GM19043 (cell line): ENCODE measurements around the gene CCDC137.

Experiments
- ATAC-seq: cut with Tn5 transposase; IDR thresholded peaks from one replicate; pipeline ENCODE4 v1.9.1; 2021; ENCODE audit warnings: low read depth; ENCODE audit not compliant: unreplicated experiment

CCDC137 gene

GRCh38 chr17:81680150-81680549 lies 13.6 kb downstream of the CCDC137 start:
- ATAC-seq: no peak

DNA sequence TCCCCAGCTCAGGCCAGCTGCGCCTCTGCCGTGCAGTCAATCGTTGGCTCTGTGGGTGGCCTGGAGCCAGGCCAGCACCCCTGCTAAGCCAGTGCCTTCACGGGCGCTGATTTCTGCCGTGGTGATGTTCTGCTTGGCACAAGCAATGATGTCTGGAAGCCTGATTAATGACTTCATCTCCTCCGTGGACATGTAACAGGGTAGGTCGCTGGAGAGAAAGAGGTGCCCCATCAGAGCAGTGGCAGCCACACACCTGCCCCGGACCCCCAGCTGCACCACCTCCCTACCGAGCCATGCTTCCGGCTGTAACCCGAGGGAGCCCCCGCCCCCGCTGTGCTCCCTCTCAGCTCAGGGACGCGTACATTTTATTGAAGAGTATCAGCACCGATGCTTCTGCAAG lies 15.1 kb downstream of the CCDC137 start:
- no peak for ATAC-seq

DNA sequence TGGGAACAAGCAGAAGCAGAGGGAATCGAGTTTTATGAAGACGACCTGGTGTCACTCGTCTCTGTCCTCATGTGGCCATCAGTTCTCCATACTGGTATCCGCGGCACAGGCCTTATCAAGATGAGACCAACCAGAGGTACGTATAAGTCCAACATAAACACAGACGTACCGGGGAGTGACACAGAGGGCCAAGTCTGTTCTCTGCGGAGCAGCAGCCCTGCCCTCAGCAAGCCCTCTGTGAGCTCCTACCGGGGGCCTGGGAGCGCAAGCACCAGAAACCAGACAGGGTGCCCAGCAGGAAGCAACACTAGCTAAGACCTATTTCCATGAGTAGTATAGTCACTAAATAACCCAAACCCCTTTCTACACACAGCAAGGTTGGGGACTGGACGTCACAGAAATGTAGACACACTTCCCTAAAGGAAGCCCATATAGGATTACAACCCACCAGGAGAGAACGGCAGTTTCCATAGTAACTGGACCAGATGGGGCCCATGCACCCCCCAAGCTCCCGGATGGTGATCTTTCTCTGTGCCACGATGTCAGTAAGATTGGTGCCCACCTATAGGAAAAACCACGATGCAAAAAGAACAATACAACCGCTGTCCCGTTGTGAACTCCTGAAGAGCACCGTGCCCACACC lies 16.1 kb downstream of the CCDC137 start:
- no peak for ATAC-seq

DNA sequence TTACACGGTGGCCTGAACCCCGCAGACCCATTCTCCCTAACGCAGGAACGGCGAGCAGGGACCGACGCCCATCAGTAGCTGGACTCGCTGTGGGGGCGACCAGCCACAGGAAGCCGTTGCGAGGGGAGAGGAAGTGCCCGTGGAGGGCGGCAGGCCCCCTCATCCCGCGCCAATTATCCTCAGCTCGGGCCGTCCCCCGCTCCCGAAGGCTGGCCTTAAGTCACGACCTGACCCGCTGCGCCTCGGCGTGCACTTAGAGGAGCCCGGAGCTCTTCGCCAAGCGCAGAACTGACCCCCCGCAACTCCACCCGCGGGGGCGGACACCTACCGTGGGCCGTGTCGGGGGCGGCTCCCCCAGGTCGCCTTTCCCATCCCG lies 16.7 kb downstream of the CCDC137 start:
- peak; percentile 6 for ATAC-seq

- ATAC-seq: peak; percentile 96
These were observed 17.3 kb downstream of the CCDC137 start, which contains the start of the genes ARL16 and HGS for GRCh38 chr17:81683584-81684441. TSS of gene ARL16 (minus strand) at chr17:81683797. CDS start at chr17:81683753, 44 bp downstream. TSS of gene HGS (plus strand) at chr17:81684011. CDS start at chr17:81684067, 56 bp downstream.

GRCh38 chr17:81684442-81684911 lies 17.9 kb downstream of the CCDC137 start:
- no peak for ATAC-seq

DNA sequence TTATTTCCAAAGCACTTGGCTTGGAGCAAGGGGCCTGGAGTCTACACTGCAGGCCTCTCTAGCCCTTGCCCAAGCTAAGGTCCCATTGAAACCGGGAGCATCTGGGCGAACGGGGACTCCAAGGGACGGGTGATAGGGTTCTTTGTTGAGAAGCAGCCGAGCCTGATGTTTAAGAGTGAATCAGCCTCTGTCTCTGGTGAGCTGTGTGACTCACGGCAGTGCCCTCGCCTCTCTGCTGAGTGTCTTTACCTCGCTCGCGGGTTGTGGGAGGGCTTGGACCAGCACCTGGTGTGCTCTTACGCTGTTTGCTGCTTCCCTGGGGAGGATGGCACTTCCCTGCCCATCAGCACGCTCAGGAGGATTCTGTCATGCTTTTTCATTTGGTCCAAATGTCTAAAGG lies 18.6 kb downstream of the CCDC137 start:
- no peak for ATAC-seq

DNA sequence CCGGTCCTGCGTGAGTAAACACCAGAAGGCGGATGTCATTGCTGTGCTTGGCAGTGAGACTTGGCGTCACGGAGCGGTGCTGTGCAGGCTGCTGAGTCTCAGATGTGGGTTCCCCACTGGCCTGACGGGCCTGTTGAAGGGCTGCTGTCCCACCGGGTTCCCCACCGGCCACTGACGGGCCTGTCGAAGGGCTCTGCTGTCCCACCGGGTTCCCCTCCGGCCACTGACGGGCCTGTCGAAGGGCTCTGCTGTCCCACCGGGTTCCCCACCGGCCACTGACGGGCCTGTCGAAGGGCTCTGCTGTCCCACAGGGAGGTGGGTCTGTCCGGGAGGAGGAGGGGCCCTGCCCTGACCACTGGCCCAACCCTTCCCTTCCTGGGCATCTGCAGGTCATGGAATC lies 20.1 kb downstream of the CCDC137 start:
- ATAC-seq: no peak

DNA sequence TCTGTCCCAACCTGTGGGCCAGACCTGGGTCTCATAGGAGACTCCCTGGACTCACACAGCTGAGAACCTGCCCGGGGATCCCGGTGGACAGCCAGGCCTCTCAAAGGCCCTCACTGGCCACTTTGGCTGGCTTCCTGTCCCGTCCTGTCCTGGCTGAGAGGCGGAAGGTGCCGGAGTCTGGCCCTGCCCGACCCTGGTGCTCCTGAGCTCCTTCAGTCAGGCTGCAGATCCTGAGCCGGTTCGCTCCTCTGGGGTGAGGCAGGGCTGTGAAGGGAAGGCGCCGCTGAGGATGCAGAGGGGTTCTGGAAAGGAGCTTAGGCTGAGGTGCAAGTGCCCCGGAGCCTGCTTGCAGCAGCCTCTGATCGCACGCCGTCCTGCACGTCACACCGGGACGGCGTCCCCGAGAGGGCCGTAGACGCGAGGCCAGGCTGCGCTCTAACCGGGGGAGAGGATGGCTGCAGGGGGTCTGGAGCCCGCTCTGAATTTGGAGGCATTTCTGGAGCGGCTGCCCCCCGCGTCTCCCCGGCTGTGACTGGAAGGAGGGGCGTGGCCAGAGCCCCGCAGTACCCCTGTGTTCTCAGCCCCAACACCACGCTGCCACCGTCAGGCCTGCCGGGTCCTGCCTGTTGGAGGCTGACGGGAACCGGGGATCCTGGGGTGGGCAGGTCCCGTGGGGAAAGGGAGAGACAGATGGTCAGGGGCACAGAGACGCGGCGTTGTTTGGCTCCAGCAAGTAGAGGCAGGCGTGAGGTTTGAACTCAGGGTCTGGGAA lies 21.4 kb downstream of the CCDC137 start:
- ATAC-seq: no peak

DNA sequence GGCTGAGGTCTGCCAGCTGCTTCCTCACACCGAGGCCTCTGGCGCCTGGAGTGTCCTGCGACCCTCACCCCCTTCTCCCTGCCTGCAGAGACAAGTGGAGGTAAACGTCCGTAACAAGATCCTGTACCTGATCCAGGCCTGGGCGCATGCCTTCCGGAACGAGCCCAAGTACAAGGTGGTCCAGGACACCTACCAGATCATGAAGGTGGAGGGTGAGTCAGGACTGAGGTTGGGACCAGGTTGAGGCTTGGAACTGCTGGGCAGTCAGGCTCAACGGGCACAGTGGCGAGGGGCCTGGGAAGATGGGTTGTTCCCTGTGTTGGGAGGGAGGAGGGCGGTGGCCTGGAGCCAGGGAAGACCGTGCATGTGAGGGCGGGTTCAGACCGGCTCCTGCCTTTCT lies 22.1 kb downstream of the CCDC137 start:
- ATAC-seq: no peak

GRCh38 chr17:81690066-81690465 lies 23.5 kb downstream of the CCDC137 start:
- ATAC-seq: no peak

DNA sequence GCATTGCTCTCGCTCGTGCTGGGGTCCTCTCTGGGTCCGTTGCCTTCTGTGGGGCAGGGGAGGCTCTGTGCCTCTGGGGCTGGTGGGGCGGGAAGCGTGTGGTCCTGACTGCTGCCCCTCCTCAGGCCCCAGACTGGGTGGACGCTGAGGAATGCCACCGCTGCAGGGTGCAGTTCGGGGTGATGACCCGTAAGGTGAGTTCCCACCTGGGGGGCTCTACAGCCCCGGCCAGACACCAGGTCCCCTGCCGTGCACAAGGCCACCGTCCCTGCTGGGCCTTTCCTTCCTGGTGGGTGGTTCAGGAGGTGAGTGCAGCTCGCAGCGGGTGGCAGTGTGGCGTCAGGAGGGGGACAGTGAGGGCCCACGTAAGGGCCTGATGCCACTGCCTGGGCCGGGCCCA lies 24.0 kb downstream of the CCDC137 start:
- ATAC-seq: no peak

DNA sequence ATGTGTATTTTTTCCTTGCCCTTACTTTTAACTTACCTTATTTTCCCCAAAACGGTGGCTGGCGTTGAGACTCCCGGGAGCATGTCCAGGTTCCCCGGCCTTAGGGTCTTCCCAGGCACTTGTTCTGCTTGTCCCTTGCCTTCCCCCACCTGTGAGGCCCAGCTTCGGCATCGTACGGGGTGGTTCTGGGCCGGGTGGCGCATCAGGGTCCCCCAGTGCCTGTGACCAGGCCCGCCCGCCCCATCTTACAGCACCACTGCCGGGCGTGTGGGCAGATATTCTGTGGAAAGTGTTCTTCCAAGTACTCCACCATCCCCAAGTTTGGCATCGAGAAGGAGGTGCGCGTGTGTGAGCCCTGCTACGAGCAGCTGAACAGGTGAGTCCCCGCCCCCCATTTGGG lies 24.7 kb downstream of the CCDC137 start:
- no peak for ATAC-seq

DNA sequence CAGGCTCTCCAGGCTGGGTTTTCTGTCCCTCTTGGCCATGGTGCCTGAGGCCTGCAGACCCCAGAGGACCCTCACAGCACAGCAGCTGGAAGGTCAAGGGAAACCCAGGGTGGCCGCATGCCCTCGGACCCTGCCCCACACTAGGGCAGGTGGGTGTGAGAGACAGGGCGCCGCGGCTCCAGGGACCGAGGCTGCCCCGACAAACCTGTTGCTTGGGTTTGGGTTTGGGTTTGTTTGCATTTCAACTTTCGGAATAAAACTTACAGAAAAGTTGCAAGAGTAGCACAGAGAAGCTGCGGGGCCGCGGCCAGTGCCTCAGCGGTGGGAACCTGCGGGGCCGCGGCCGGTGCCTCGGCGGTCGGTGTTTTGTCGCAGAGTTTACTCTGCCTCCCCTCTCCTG lies 25.1 kb downstream of the CCDC137 start:
- no peak for ATAC-seq

- no peak for ATAC-seq
These were observed 27.1 kb downstream of the CCDC137 start for GRCh38 chr17:81693509-81694210.

DNA sequence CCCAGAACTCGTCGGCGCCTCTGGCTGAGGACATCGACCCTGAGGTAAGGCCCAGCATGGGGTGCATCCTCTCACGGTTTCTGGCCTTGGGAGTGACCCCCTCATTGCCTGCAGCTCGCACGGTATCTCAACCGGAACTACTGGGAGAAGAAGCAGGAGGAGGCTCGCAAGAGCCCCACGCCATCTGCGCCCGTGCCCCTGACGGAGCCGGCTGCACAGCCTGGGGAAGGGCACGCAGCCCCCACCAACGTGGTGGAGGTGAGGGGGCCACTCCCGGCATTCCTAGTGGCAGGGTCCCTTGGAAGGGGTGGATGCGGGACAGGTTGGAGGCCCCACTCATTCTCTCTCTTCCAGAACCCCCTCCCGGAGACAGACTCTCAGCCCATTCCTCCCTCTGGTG lies 28.3 kb downstream of the CCDC137 start:
- no peak for ATAC-seq

DNA sequence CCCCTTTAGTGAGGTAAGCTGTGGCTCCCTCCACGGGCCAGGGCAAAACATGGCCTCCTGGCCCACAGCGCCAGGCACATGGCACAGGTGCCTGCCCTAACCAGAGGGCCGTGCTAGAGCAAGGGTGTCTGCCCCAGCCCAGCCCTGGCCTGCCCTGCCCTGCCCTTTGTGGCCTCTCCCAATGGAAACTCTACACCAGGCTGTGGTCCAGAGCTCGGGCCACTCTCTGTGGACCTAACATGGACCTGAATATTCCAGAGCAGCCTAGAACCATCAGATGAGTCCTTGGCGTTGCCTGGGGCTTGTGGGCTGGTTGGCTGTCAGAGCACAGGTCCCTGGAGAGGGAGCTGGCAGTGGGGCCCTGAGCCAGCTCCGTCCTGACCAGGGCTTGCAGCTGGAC lies 28.7 kb downstream of the CCDC137 start:
- no peak for ATAC-seq

- no peak for ATAC-seq
These were observed 29.3 kb downstream of the CCDC137 start for GRCh38 chr17:81695801-81696200.

- ATAC-seq: no peak
These were observed 29.8 kb downstream of the CCDC137 start for GRCh38 chr17:81696218-81696941.
